Measurements from ENCODE around the gene VPS4A.

DNA sequence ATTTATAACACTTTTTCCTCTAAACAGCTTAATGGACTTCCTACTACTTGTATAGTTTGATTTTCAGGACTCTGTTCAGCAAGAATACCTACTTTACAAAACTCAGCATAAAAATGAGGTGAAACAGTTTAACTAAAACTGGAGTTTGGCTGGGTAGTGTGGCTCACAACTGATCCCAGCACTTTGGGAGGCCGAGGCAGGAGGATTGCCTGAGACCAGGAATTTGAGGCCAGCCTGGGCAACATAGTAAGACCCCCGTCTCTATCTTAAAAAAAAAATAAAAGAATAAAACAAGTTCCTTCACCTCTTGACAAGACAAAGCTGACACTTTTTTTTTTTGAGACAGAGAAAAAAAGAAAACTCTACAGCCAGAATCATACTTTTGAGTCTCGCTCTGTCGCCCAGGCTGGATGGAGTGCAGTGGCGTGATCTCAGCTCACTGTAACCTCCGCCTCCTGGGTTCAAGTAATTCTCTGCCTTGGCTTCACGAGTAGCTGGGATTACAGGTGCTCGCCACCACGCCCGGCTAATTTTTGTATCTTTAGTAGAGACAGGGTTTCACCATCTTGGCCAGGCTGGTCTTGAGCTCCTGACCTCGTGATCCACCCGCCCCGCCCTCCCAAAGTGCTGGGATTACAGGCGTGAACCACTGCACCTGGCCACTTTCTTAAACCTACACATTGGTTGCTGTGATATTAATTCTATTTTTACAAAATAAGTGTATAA lies 16.6 kb downstream of the VPS4A start:
- TF ChIP-seq ELF4 (IDR thresholded peaks at IDR 0.05) (no peak), NFRKB (IDR thresholded peaks at IDR 0.05) (no peak), TARDBP (IDR thresholded peaks at IDR 0.05) (no peak)

Measured in HEK293T (cell line).